Activated T-helper 17 cell treated with anti-CD3 and anti-CD28 coated beads, Interleukin-2, amount 50 U/mL, for 72 hours (primary cell): ENCODE results near the gene FBXL20. TPM values are rescaled to one million over a fixed set of nuclear protein-coding genes. Genes with fewer than 3 reads are reported as not detected.

Experiments used
- ATAC-seq: fragments of 150-1000 bp; cut with Tn5 transposase; replicated peaks from 2 replicates; pipeline ENCODE4 v1.10.0; 2021; ENCODE audit warnings: mild to moderate bottlenecking, moderate library complexity
- H3K27ac Mint-ChIP-seq: one replicate; pipeline ENCODE4 v1.8.0; 2022; ENCODE audit warnings: mixed read lengths
- H3K27me3 Mint-ChIP-seq: one replicate; pipeline ENCODE4 v1.8.0; 2022; ENCODE audit warnings: mixed read lengths
- H3K36me3 Mint-ChIP-seq: one replicate; pipeline ENCODE4 v1.8.0; 2022; ENCODE audit warnings: low read depth, mild to moderate bottlenecking, mixed read lengths
- H3K4me1 Mint-ChIP-seq: one replicate; pipeline ENCODE4 v1.8.0; 2022; ENCODE audit warnings: mixed read lengths
- H3K4me3 Mint-ChIP-seq: one replicate; pipeline ENCODE4 v1.8.0; 2022; ENCODE audit warnings: mild to moderate bottlenecking, mixed read lengths
- H3K9me3 Mint-ChIP-seq: one replicate; pipeline ENCODE4 v1.8.0; 2022; ENCODE audit warnings: mixed read lengths
- total RNA-seq, 2 donors: library from RNA; stranded (reverse); gene quantifications; one replicate each; pipeline ENCODE4 v1.2.3, GENCODE V29; 2022

The FBXL20 gene
- total RNA-seq, 2 donors from 2014 or later = 20.2 to 20.7 TPM

- Mint-ChIP-seq H3K4me1 (peaks cover 20% of the 10 kb centered on the region), H3K27me3 (no peaks in the 10 kb centered on the region), H3K4me3 (no peak overlapping the region), H3K9me3 (no peaks in the 10 kb centered on the region), H3K27ac (no peak overlapping the region), H3K36me3 (no peaks in the 10 kb centered on the region)
- no peak for ATAC-seq
These were observed 160.8 kb downstream of the FBXL20 start for GRCh38 chr17:39240631-39241030.

DNA sequence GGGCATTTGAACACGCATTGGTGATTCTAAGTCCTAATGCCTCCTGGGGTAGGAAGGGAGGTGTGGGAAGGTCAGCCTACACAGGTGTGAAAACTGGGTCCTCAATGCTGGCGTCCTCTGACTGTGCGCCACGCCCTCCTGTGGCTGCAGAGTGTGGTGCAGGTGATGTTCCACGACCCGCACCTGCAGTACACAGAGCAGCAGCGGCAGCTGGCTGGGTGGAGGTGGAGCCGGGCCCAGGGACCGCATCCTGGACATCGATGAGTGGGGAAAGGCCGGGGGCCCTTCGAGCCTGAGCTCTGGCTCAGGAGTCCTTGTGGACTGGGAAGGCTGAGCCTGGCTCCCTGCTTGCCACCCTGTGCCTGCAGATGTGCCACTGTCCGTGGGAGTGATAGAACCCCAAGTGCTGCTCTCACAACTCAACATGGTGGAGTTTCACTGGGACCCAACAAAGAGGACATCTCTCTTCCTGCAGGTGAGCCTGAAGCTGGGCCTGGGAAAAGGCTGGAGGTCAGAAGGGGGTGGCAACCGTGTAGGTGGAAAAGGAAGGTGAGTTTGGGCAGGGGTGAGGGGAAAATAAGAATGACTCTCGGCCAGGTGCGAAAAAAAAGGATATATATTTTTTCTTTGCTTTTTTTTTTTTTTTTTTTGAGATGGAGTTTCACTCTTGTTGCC, 161.6 kb downstream of the FBXL20 start:
- peaks cover 19% of the 10 kb centered on the region for H3K4me1 Mint-ChIP-seq
- no peaks in the 10 kb centered on the region for H3K9me3 Mint-ChIP-seq
- no peaks in the 10 kb centered on the region for H3K27me3 Mint-ChIP-seq
- H3K27ac Mint-ChIP-seq = no peak overlapping the region
- H3K36me3 Mint-ChIP-seq = no peaks in the 10 kb centered on the region
- ATAC-seq = peak; percentile 57
- H3K4me3 Mint-ChIP-seq = peak overlapping the region; percentile 76

GRCh38 chr17:39238311-39238972, 163.0 kb downstream of the FBXL20 start:
- H3K9me3 Mint-ChIP-seq = no peaks in the 10 kb centered on the region
- H3K36me3 Mint-ChIP-seq = no peaks in the 10 kb centered on the region
- H3K4me3 Mint-ChIP-seq = peak overlapping the region; percentile 76
- peaks cover 15% of the 10 kb centered on the region for H3K4me1 Mint-ChIP-seq
- H3K27me3 Mint-ChIP-seq = no peaks in the 10 kb centered on the region
- peak; percentile 88 for ATAC-seq
- peak overlapping the region; percentile 65 for H3K27ac Mint-ChIP-seq

- Mint-ChIP-seq H3K27ac (peak overlapping the region; percentile 65), H3K27me3 (no peaks in the 10 kb centered on the region), H3K4me1 (peaks cover 15% of the 10 kb centered on the region), H3K4me3 (peak overlapping the region; percentile 76), H3K36me3 (no peaks in the 10 kb centered on the region), H3K9me3 (no peaks in the 10 kb centered on the region)
- ATAC-seq = no peak
These were observed 163.8 kb downstream of the FBXL20 start for GRCh38 chr17:39237586-39237985.

DNA sequence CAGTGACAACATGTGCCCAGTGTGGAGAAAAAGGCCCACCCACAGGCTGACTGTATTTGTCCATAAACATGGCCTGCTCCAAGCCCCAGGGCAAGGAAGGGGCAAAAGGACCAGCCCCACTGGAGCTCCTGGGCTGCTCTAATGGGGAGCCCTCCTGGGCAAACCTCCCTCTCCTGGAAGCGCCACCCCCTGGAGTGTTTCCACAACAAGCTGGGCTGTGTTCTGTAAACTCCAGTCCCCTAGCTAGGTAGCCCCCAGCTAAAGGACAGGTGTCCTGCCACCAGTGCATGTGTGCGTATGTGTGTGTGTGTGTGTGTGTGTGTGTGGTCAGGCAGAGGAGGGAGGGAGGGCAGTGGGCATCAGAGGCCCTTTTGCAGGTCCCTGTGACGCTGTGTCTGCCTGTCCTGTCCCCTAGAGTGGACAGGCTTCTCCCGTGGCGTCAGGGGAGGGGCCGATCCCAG, 164.4 kb downstream of the FBXL20 start:
- Mint-ChIP-seq H3K4me1 (peaks cover 15% of the 10 kb centered on the region), H3K9me3 (no peaks in the 10 kb centered on the region), H3K27ac (no peak overlapping the region), H3K27me3 (no peaks in the 10 kb centered on the region), H3K4me3 (no peak overlapping the region), H3K36me3 (no peaks in the 10 kb centered on the region)
- no peak for ATAC-seq

GRCh38 chr17:39236450-39236927, 164.9 kb downstream of the FBXL20 start:
- Mint-ChIP-seq H3K4me1 (peaks cover 20% of the 10 kb centered on the region), H3K27me3 (peaks cover 4% of the 10 kb centered on the region), H3K9me3 (no peaks in the 10 kb centered on the region), H3K27ac (no peak overlapping the region), H3K4me3 (no peak overlapping the region), H3K36me3 (no peaks in the 10 kb centered on the region)
- ATAC-seq = no peak

DNA sequence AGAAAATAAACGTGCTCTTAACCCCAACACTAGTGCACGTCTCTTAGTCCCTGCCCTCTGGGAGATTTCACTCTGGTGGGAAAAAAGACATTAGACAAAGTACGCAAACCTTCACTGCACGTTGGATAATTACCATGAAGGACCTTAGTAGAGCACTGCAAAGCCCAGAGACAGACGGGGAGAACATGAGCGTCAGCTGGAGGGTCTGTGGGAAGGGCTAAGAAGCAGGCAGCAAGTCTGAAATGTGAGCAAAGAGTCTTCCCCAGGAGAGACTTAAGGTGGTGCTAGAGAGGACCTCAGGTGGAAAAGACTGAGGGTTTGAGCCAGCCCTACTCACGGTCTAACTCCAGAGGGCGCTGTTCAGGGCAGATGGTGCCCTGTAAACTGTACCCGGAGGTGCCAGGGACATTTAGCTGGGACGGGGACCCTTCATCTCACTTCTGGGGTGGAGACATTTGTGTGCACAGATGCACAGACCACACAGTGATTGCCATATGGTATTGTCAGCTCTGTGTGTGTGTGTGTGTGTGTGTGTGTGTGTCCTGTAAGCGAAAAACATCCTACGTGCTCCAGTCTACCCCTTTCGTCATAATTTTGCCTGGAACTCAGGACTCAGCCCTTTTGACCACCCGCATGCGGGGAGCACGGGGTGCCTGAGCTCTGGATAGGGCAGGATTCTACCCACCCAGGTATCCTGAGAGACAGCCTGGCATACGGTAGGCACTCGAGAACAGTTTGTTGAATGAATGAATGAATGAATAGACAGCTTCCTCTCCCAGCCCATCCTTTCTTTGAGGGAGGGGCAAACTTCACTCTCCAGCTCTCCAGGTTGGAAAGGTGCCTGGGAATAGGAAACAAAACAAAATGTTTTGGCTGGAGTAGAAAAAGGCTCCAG, 165.6 kb downstream of the FBXL20 start:
- ATAC-seq = peak; percentile 65
- Mint-ChIP-seq H3K9me3 (no peaks in the 10 kb centered on the region), H3K27ac (no peak overlapping the region), H3K27me3 (peaks cover 6% of the 10 kb centered on the region), H3K36me3 (no peaks in the 10 kb centered on the region), H3K4me1 (peaks cover 21% of the 10 kb centered on the region), H3K4me3 (no peak overlapping the region)

DNA sequence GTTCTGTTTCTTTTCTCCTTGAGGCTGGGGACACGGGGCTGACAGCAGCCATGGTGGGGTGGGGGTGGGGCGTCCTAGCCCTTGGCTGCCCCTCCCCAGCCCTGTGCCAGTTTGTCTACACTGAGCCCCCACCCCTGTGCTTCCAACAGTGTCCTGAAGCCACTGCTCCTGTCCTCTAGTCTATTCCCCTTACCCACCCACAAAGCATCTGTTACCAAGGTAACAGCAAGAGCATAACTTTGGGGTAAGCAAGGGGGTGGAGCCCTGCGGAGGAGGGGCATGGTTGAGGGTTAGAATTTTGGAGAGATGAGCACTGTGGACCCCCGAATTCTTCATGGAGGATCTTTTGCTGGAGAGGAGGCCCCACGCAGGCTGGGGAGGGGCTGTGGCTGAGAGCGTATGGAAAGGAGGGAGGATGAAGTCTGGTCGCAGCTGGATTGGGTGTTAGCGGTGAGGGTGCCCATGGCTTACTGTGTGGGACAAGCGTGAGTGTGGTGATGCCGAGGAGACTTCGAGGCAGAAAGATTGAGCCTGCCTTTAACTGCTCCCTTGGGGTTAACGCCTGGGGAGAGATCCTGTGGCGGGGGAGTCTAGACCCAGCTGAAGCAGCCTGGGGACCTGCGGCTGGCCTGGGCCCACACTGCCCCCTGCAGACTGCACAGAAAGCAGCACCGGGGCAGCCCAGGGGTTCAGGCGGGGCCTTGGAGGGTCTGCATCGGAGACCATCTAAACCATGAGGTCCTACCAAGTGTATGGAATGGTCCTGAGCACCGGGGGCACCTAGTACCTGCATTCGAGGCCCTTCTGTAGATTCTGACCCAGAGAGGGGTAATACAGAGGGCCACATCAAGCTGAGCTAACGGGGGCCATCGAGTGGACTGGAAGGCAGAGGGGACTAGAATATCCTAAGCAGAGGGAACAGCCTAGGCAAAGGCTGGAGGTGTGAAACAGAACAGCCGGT, 169.6 kb downstream of the FBXL20 start:
- H3K4me1 Mint-ChIP-seq = peaks cover 6% of the 10 kb centered on the region
- peaks cover 22% of the 10 kb centered on the region for H3K27me3 Mint-ChIP-seq
- peak overlapping the region; percentile 36 for H3K4me3 Mint-ChIP-seq
- no peaks in the 10 kb centered on the region for H3K9me3 Mint-ChIP-seq
- peak overlapping the region; percentile 34 for H3K27ac Mint-ChIP-seq
- H3K36me3 Mint-ChIP-seq = no peaks in the 10 kb centered on the region
- ATAC-seq = peak; percentile 73

DNA sequence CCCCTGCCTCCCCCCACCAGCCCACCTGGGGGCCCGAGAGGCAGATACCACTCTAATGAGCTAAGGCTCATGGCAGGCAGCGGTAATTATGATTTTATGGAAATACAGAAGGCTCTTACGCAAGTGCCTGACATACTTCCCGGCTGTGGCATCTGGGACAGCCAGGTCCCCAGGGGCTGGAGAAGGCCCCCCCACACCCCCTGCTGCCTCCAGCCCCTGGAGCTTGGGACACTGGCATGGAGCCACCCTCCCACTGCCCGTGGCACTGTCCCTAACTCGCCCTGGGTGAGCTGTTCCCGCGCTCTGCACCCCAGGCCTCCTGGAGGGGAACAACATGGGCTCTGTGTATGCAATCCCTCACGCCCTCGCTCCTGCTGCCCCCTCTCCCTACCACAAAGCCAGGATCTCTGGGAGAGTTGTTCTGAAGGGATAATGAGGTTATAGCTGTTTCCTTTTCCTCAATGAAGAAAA, 170.3 kb downstream of the FBXL20 start:
- Mint-ChIP-seq H3K4me3 (no peak overlapping the region), H3K9me3 (no peaks in the 10 kb centered on the region), H3K36me3 (no peaks in the 10 kb centered on the region), H3K27me3 (peaks cover 24% of the 10 kb centered on the region), H3K27ac (no peak overlapping the region), H3K4me1 (peaks cover 7% of the 10 kb centered on the region)
- no peak for ATAC-seq

DNA sequence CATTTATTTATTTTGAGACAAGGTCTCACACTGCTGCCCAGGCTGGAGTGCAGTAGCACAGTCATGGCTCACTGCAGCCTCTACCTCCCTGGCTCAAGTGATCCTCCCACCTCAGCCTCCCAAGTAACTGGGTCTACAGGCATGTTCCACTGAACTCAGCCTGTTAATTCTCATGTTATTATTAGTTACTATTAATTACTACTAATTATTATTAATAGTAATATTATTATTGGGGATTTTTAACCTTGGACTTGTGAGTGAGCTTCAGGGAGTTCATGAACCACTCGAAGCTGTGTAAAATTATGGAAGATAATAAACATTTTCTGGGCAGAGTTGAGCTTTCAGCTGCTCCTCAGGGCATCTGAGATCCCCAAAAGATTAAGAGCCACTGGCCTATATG, 171.1 kb downstream of the FBXL20 start:
- Mint-ChIP-seq H3K4me1 (peaks cover 11% of the 10 kb centered on the region), H3K36me3 (no peaks in the 10 kb centered on the region), H3K27ac (no peak overlapping the region), H3K27me3 (peaks cover 28% of the 10 kb centered on the region), H3K4me3 (no peak overlapping the region), H3K9me3 (no peaks in the 10 kb centered on the region)
- ATAC-seq = no peak

DNA sequence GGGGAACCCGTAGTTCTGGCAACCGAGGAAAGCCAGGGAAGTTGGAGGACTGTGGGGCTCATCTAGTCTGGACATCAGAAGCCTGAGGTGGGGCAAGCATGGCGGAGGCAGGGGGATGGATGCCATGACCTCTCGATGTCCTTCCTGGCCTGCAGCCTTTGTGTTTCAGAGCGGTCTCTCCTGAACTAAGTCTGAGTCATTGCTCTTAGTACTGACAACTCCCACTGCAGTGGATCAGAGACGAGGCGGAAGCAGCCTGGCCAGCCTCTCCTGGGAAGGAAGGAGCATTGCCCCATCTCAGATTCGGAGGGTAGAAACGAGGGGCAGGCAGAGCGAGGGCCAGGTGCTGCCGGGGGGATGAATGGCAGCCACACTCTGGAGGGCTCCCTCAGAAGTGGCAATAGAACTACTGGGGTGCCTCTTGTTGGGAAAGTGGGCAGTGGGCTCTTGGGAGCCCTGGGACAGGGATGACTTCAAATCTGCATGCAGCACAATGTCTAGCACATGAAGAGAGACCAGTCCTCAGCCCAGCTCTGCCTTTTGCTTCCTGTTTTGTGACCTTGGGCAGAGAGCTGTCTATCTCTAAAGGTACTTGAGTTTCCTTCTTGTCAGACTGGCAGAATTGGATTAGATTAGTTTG, 172.0 kb downstream of the FBXL20 start:
- Mint-ChIP-seq H3K4me1 (peaks cover 11% of the 10 kb centered on the region), H3K36me3 (no peaks in the 10 kb centered on the region), H3K9me3 (no peaks in the 10 kb centered on the region), H3K4me3 (no peak overlapping the region), H3K27me3 (peaks cover 28% of the 10 kb centered on the region), H3K27ac (no peak overlapping the region)
- ATAC-seq = no peak

- Mint-ChIP-seq H3K27me3 (peaks cover 38% of the 10 kb centered on the region), H3K27ac (no peak overlapping the region), H3K4me3 (no peak overlapping the region), H3K9me3 (no peaks in the 10 kb centered on the region), H3K36me3 (peaks cover 5% of the 10 kb centered on the region), H3K4me1 (peaks cover 11% of the 10 kb centered on the region)
- no peak for ATAC-seq
These were observed 174.0 kb downstream of the FBXL20 start for GRCh38 chr17:39227364-39227919.
